Measurements from ENCODE around the gene TNFAIP8L1. TPM values are rescaled to one million over a fixed set of nuclear protein-coding genes. Genes with fewer than 3 reads are reported as not detected.
"Not testable (repeated sequence)": the region's sequence is repeated elsewhere in the genome, so short reads cannot be mapped to it uniquely, and the experiment has no call there.

TNFAIP8L1 gene
- polyA plus RNA-seq, 10 donors, result 8.7 to 13.9 (median 10.8) TPM

DNA sequence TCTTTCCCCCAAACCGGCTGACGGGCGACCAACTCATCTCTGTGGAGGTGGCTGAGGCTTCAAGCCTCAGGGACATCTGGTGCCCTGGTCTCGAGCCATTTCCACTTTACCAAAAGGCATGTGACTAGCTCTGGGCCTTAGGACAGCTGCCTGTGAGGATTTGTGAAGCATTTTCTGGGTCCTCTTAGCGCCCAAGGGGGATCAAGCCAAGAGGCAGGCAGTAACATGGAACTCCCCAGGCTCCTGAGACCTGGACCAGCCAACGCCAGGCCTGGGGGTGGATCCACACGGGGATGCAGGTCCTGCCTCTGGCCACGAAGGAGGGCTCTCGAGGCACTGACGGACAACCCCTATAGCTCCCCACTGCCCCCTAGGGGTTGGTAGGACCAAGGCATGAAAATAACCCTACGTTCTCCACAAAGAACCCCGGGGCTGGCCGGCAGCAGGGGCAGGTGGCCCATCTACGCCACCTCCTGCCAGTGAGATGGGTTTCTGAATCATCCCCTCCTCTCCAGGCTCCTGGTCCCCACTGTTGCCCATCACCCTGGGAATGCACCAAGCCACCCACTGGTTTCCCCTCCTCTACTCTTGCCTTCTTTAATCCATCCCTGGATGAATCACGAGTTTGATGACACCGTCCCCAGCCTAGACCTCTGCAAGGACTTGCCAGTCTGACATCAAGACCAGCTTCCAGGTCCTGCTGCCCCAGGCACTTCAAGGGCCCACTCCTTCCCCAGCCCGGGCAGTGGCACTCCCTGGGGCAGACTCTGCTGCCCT is 37.8 kb downstream of the TNFAIP8L1 start:
- DNase-seq, result no peak

DNA sequence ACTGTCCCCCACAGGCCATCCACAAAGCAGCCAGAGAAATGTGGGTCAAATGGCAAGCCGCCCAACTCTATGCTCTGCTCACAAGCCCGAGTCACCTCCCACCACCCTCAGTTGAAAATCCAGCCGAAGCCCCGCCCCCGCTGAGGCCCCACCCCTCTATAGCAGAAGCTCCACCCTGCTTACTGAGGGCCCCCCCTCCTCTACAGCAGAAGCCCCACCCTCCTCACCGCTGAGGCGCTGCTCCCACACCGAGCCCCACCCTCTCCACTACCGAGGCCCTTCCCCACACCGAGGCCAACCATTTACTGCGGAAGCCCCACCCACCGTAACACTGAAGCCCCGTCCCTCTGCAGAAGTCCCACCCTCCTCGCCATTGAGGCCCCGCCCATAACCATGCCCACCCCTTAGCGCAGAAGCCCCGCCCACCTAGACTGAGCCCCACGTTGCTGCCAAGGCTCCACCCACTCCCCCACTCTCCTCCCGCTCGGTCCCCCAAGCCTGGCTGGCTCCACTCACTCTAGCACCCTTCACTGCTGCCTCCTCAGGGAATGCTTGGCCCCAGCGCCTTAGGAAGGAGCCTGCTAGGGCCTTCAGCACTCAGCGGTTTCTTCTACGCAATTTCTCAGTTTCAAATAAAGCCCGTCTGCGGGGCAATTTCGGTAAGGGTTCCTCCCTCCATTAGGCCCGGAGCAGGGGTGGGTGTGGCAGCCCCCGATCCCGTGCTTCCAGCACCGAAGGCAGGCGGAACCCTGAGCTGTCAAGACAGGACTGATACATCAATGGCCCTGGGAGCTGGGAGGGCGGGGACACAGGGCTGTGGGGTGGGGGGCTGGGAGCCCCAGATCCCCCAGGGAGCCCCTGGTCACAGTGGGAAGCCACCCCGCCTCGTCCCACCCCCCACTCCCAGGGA is 39.8 kb downstream of the TNFAIP8L1 start:
- no peak for DNase-seq

DNA sequence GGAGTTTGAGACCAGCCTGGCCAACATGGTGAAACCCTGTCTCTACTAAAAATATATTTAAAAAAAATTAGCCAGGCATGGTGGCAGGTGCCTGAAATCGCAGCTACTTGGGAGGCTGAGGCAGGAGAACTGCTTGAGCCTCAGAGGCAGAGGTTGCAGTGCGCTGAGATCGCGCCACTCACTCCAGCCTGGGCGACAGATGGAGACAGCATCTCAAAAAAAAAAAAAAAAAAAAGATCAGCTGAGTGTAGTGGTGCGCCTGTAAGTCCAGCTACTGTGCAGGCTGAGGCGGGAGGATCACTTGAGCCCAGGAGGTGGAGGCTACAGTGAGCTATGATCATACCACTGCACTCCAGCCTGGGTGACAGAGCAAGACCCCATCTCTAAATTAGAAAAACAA is 40.7 kb downstream of the TNFAIP8L1 start:
- DNase-seq, result not testable (repeated sequence)

- no peak for DNase-seq
These were observed 43.3 kb downstream of the TNFAIP8L1 start for GRCh38 chr19:4682417-4683200.

DNA sequence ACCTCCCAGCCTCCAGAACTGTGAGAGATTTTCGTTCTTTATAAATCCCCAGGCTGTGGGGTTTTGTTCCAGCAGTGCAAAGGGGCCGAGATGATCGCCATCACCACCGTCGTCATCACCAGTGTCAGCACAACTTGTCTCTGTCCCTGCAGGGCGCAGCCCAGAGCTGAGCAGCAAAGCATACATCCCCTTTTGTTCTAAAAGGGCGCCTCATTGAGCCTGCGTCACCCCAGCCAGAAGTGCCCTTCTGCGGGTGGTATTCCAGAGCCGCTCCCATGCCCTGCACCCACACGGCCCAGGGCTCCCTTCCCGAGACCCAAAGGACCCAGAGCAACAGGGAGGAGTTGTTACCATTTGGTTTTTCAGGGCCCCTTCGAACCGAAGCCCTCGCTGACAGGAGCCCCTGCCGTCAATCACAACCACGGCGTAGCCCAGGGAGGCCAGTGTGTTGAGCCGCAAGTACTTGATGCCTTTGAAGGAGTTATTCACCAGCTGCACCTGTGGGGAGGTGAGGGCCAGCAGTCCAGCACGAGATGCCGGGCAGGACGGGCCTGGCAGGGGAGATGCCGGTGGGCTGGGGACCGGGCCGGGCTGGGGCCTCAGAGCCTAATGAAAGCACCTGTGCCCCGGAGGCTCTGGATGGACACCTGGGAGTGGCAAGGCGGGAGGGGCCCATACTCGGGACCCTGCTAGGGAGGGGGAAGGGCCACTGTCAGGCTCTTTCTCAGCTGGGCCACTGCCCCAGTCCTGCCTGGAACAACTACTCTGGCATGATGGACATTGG is 45.2 kb downstream of the TNFAIP8L1 start:
- DNase-seq, result no peak

- no peak for DNase-seq
These were observed 47.4 kb downstream of the TNFAIP8L1 start for GRCh38 chr19:4686700-4687099.

DNA sequence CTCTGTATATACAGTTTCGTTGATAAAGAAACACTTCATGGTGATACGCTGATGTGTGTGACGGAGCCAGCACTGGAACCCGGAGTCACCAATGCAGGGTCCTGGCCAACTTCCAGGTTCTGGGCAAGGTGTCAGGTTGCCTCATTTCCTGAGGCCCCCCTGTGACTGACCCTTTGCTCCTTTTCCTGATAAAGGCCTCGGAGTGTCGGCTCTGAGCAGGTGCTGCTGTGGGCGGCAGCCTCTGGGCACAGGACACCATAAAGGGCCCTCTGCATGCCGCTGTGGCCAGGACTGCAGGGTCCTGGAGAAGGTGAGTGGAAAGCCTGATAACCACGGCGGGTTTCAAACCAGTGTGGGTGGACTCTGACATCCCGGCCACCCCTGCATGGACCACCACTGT is 48.1 kb downstream of the TNFAIP8L1 start:
- no peak for DNase-seq

DNA sequence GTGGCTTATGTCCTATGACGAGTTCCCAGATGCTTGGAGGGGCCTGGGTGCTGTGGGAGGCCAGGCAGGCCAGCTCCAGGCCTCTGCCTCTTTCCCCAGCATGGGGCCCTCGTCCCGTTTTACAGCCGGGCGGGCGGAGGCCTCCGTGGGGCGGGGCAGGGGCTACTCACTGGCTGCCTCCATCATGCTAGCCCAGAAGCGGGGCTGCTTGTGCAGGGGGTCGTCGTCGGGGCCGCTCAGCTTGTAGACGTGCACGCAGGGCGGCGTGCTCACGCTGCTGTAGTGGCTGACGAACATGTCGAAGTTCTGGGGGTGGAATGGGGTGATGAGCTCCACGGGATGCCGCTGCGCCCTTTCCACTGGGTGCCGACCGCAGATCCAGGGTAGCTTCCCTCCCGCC is 49.3 kb downstream of the TNFAIP8L1 start:
- no peak for DNase-seq

GRCh38 chr19:4689403-4689802 is 50.1 kb downstream of the TNFAIP8L1 start:
- DNase-seq, result no peak

- DNase-seq, result no peak
These were observed 51.0 kb downstream of the TNFAIP8L1 start for GRCh38 chr19:4690361-4690760.

- DNase-seq, result no peak
These were observed 52.1 kb downstream of the TNFAIP8L1 start for GRCh38 chr19:4691373-4691772.

DNA sequence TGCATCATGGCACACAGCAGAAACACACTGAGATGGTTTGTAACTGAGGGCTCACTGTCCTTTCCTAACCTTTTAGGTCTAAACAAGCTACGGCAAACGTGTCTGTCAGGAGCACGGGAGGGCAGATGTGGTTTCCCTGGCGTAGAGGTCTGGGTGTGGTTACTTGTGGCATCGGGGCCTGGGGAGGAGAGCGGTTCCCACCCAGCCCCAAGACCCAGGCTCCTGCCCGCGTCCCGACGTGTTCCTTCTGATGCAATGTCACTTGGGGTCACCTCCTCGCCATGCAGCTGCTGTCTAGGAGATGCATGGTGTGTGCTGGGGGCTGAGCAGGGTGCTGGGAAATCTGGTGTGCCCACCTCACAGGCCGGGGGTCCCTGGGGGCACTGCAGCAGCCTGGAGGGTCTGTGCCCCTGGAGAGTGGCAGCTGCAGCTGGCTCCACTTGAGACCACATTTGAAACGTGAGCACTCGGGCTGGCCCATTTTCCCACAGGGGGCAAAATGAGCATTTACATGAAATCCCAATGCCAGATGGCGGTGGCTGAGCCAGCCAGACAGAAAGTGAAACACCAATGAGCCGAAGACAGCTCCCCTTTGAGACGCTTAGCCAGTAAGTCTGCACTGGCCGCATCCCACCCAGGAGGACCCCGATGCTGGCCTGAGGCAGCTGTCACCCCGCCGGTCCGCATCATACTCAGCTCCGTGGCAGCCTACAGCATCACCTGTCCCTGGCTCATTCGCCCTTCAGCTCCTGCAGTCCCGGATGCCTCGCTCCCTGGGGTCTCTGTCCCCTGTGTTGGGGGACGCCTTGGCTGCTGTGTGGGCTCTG is 53.1 kb downstream of the TNFAIP8L1 start:
- peak in 1 of 3 donors; percentile 39 for DNase-seq

DNA sequence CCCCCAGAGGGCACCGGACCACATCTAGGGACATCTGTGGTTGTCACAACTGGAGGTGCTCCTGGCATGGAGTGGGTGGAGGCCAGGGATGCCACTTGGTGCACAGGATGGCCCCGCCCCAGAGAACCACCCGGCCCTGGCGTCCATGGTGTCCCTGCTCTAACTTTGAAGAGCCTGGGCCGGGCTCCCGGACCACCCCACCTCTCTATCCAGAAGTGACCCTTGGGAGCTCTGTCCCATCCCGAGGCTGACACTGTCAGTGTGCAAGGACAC is 53.7 kb downstream of the TNFAIP8L1 start:
- DNase-seq, result no peak

GRCh38 chr19:4693471-4694121 is 54.3 kb downstream of the TNFAIP8L1 start:
- no peak for DNase-seq

GRCh38 chr19:4694211-4694987 is 55.1 kb downstream of the TNFAIP8L1 start:
- DNase-seq, result peak in 1 of 3 donors; percentile 75

DNA sequence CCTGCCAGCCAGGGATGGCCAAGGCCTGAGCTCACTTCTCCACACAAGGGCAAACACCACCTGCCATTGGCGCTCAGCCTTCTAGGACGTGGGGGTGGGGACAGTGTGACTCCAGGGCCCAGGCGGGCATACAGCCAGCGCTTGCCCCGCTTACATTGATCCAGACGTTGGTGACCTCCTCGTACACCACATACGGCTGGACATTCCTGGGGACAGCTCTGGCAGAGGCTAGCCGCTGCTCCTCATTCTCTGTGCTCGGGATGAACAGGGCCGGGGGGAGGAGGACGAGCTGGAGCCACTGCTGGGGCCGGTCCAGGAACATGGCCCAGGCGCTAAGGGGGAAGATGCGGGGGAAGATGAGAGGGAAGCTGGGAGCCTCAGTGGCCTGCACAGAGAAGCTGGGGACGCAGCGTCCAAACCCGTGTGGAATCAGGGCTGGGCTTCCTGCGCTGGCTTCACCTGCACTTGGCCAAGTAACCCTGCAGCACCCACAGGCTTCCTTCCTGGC is 56.0 kb downstream of the TNFAIP8L1 start:
- peak; percentile 37 to 48 (median 42) for DNase-seq

DNA sequence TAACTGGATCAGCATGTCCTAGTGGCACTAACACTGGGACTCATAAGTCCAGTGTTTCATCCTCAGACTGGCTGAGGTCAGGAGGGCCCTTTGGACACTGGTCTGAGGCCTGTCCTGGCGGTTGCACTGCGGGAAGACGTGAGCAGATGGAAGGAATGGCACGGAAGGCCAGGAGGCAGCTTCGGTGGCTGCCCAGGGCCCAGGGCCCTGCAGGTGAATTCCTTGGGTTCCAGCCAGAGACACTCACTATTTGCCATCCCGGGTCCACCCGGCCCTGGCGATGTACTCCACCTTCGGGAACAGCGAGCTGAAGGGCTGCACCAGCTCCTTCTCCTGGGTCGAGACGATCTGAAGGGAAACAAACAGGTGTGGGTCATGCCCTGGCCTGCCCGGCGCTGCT is 58.0 kb downstream of the TNFAIP8L1 start:
- no peak for DNase-seq

GRCh38 chr19:4699826-4700692 is 60.7 kb downstream of the TNFAIP8L1 start:
- no peak for DNase-seq

All from muscle of back (tissue), 11 donors.